ENCODE data around the gene NUCB1.

NUCB1 gene

GRCh38 chr19:48935864-48936263, 35.8 kb downstream of the NUCB1 start:
- no peak for DNase-seq (ENCODE audit: low spot score)

- DNase-seq (ENCODE audit: low spot score) = no peak
Measured at GRCh38 chr19:48938256-48938655, 38.1 kb downstream of the NUCB1 start.

- DNase-seq (ENCODE audit: low spot score) = no peak
Measured at GRCh38 chr19:48940902-48941301, 40.8 kb downstream of the NUCB1 start.

GRCh38 chr19:48943081-48943480, 43.0 kb downstream of the NUCB1 start:
- no peak for DNase-seq (ENCODE audit: low spot score)

GRCh38 chr19:48945415-48945814, 45.3 kb downstream of the NUCB1 start:
- DNase-seq (ENCODE audit: low spot score) = no peak

- no peak for DNase-seq (ENCODE audit: low spot score)
Measured at GRCh38 chr19:48945817-48946216, 45.7 kb downstream of the NUCB1 start.

GRCh38 chr19:48946463-48947257, 46.5 kb downstream of the NUCB1 start:
- no peak for DNase-seq (ENCODE audit: low spot score)

- DNase-seq (ENCODE audit: low spot score) = no peak
Measured at GRCh38 chr19:48947258-48947542, 47.1 kb downstream of the NUCB1 start.

GRCh38 chr19:48950159-48950558, 50.0 kb downstream of the NUCB1 start:
- no peak for DNase-seq (ENCODE audit: low spot score)

GRCh38 chr19:48950830-48951519, 50.9 kb downstream of the NUCB1 start:
- no peak for DNase-seq (ENCODE audit: low spot score)

GRCh38 chr19:48953141-48953540, 53.0 kb downstream of the NUCB1 start:
- no peak for DNase-seq (ENCODE audit: low spot score)

- no peak for DNase-seq (ENCODE audit: low spot score)
Measured at GRCh38 chr19:48953990-48954594, 54.0 kb downstream of the NUCB1 start.

- peak; percentile 94 for DNase-seq (ENCODE audit: low spot score)
Measured at GRCh38 chr19:48954595-48955307, 54.6 kb downstream of the NUCB1 start, which contains the start of gene BAX. TSS of gene BAX (plus strand) at chr19:48954875. CDS start at chr19:48954929, 54 bp downstream.

GRCh38 chr19:48955308-48955958, 55.3 kb downstream of the NUCB1 start:
- DNase-seq (ENCODE audit: low spot score) = no peak

GRCh38 chr19:48958006-48958405, 57.9 kb downstream of the NUCB1 start:
- DNase-seq (ENCODE audit: low spot score) = no peak

GRCh38 chr19:48959341-48960239, 59.5 kb downstream of the NUCB1 start:
- no peak for DNase-seq (ENCODE audit: low spot score)

GRCh38 chr19:48961051-48961649, 61.0 kb downstream of the NUCB1 start:
- DNase-seq (ENCODE audit: low spot score) = no peak

- no peak for DNase-seq (ENCODE audit: low spot score)
Measured at GRCh38 chr19:48961673-48962028, 61.5 kb downstream of the NUCB1 start.

GRCh38 chr19:48962029-48962848, 62.1 kb downstream of the NUCB1 start:
- DNase-seq (ENCODE audit: low spot score) = no peak

GRCh38 chr19:48962849-48963165, 62.7 kb downstream of the NUCB1 start:
- DNase-seq (ENCODE audit: low spot score) = no peak
